ENCODE data around the gene NMNAT2. TPM values are rescaled to one million over a fixed set of nuclear protein-coding genes. Genes with fewer than 3 reads are reported as not detected.

NMNAT2 gene
- total and polyA plus RNA-seq, 2 donors, result 0.23 to 0.28 TPM

GRCh38 chr1:183212870-183213269, 205.3 kb downstream of the NMNAT2 start:
- Histone ChIP-seq H3K27ac (ENCODE audit: low read depth in 1 of 2, low read length in 1 of 2) (no peak overlapping the region), H3K36me3 (ENCODE audit: control insufficient read depth in 2 of 2, insufficient read depth in 2 of 2, low read length in 1 of 2) (no peaks in the 10 kb centered on the region), H3K4me1 (ENCODE audit: control insufficient read depth in 2 of 2, insufficient read depth in 2 of 2, low read length in 2 of 2) (peaks cover 2 to 3% of the 10 kb centered on the region in 2 donors), H3K4me3 (ENCODE audit: low read length in 2 of 2) (no peak overlapping the region), H3K27me3 (ENCODE audit: control insufficient read depth in 2 of 2, insufficient read depth in 1 of 2, low read length in 1 of 2) (no peaks in the 10 kb centered on the region), H3K9me3 (ENCODE audit: control insufficient read depth in 2 of 2, insufficient read depth in 1 of 2, low read length in 1 of 2) (no peaks in the 10 kb centered on the region)
- DNase-seq (ENCODE audit: low read depth in 6 of 9, low spot score in 9 of 9), result no peak
- WGBS, result 95% methylated on average over 1 of the region's 1 CpG

- no peak overlapping the region for H3K27ac ChIP-seq (ENCODE audit: low read depth in 1 of 2, low read length in 1 of 2)
- no peaks in the 10 kb centered on the region for H3K36me3 ChIP-seq (ENCODE audit: control insufficient read depth in 2 of 2, insufficient read depth in 2 of 2, low read length in 1 of 2)
- H3K4me3 ChIP-seq (ENCODE audit: low read length in 2 of 2), result no peak overlapping the region
- H3K9me3 ChIP-seq (ENCODE audit: control insufficient read depth in 2 of 2, insufficient read depth in 1 of 2, low read length in 1 of 2), result no peaks in the 10 kb centered on the region
- DNase-seq (ENCODE audit: low read depth in 6 of 9, low spot score in 9 of 9), result no peak
- H3K27me3 ChIP-seq (ENCODE audit: control insufficient read depth in 2 of 2, insufficient read depth in 1 of 2, low read length in 1 of 2), result no peaks in the 10 kb centered on the region
- peaks cover 0 to 3% of the 10 kb centered on the region in 2 donors for H3K4me1 ChIP-seq (ENCODE audit: control insufficient read depth in 2 of 2, insufficient read depth in 2 of 2, low read length in 2 of 2)
These were observed 207.5 kb downstream of the NMNAT2 start for GRCh38 chr1:183210681-183211080.

GRCh38 chr1:183209533-183210158, 208.5 kb downstream of the NMNAT2 start:
- Histone ChIP-seq H3K27me3 (ENCODE audit: control insufficient read depth in 2 of 2, insufficient read depth in 1 of 2, low read length in 1 of 2) (no peaks in the 10 kb centered on the region), H3K4me3 (ENCODE audit: low read length in 2 of 2) (no peak overlapping the region), H3K9me3 (ENCODE audit: control insufficient read depth in 2 of 2, insufficient read depth in 1 of 2, low read length in 1 of 2) (no peaks in the 10 kb centered on the region), H3K4me1 (ENCODE audit: control insufficient read depth in 2 of 2, insufficient read depth in 2 of 2, low read length in 2 of 2) (peaks cover 0 to 3% of the 10 kb centered on the region in 2 donors), H3K27ac (ENCODE audit: low read depth in 1 of 2, low read length in 1 of 2) (no peak overlapping the region), H3K36me3 (ENCODE audit: control insufficient read depth in 2 of 2, insufficient read depth in 2 of 2, low read length in 1 of 2) (no peaks in the 10 kb centered on the region)
- no peak for DNase-seq (ENCODE audit: low read depth in 6 of 9, low spot score in 9 of 9)

- Histone ChIP-seq H3K4me1 (ENCODE audit: control insufficient read depth in 2 of 2, insufficient read depth in 2 of 2, low read length in 2 of 2) (peaks cover 0 to 3% of the 10 kb centered on the region in 2 donors), H3K4me3 (ENCODE audit: low read length in 2 of 2) (no peak overlapping the region), H3K9me3 (ENCODE audit: control insufficient read depth in 2 of 2, insufficient read depth in 1 of 2, low read length in 1 of 2) (no peaks in the 10 kb centered on the region), H3K27ac (ENCODE audit: low read depth in 1 of 2, low read length in 1 of 2) (no peak overlapping the region), H3K36me3 (ENCODE audit: control insufficient read depth in 2 of 2, insufficient read depth in 2 of 2, low read length in 1 of 2) (no peaks in the 10 kb centered on the region), H3K27me3 (ENCODE audit: control insufficient read depth in 2 of 2, insufficient read depth in 1 of 2, low read length in 1 of 2) (no peaks in the 10 kb centered on the region)
- WGBS, result 98% methylated on average over 6 of the region's 6 CpGs
- DNase-seq (ENCODE audit: low read depth in 6 of 9, low spot score in 9 of 9), result no peak
These were observed 211.6 kb downstream of the NMNAT2 start for GRCh38 chr1:183206538-183207122.

GRCh38 chr1:183205196-183205781, 212.9 kb downstream of the NMNAT2 start:
- Histone ChIP-seq H3K9me3 (ENCODE audit: control insufficient read depth in 2 of 2, insufficient read depth in 1 of 2, low read length in 1 of 2) (no peaks in the 10 kb centered on the region), H3K4me1 (ENCODE audit: control insufficient read depth in 2 of 2, insufficient read depth in 2 of 2, low read length in 2 of 2) (peaks cover 0 to 3% of the 10 kb centered on the region in 2 donors), H3K27ac (ENCODE audit: low read depth in 1 of 2, low read length in 1 of 2) (no peak overlapping the region), H3K4me3 (ENCODE audit: low read length in 2 of 2) (no peak overlapping the region), H3K27me3 (ENCODE audit: control insufficient read depth in 2 of 2, insufficient read depth in 1 of 2, low read length in 1 of 2) (no peaks in the 10 kb centered on the region), H3K36me3 (ENCODE audit: control insufficient read depth in 2 of 2, insufficient read depth in 2 of 2, low read length in 1 of 2) (no peaks in the 10 kb centered on the region)
- no peak for DNase-seq (ENCODE audit: low read depth in 6 of 9, low spot score in 9 of 9)
- 95% methylated on average over 3 of the region's 3 CpGs for WGBS

- H3K4me1 ChIP-seq (ENCODE audit: control insufficient read depth in 2 of 2, insufficient read depth in 2 of 2, low read length in 2 of 2), result peaks cover 0 to 3% of the 10 kb centered on the region in 2 donors
- no peak overlapping the region for H3K4me3 ChIP-seq (ENCODE audit: low read length in 2 of 2)
- no peaks in the 10 kb centered on the region for H3K9me3 ChIP-seq (ENCODE audit: control insufficient read depth in 2 of 2, insufficient read depth in 1 of 2, low read length in 1 of 2)
- no peaks in the 10 kb centered on the region for H3K36me3 ChIP-seq (ENCODE audit: control insufficient read depth in 2 of 2, insufficient read depth in 2 of 2, low read length in 1 of 2)
- peak in 1 of 9 donors; percentile 31 for DNase-seq (ENCODE audit: low read depth in 6 of 9, low spot score in 9 of 9)
- WGBS, result 68% methylated on average over 3 of the region's 3 CpGs
- no peaks in the 10 kb centered on the region for H3K27me3 ChIP-seq (ENCODE audit: control insufficient read depth in 2 of 2, insufficient read depth in 1 of 2, low read length in 1 of 2)
- no peak overlapping the region for H3K27ac ChIP-seq (ENCODE audit: low read depth in 1 of 2, low read length in 1 of 2)
These were observed 215.1 kb downstream of the NMNAT2 start for GRCh38 chr1:183203094-183203493.

- Histone ChIP-seq H3K4me1 (ENCODE audit: control insufficient read depth in 2 of 2, insufficient read depth in 2 of 2, low read length in 2 of 2) (peaks cover under 1 to 3% of the 10 kb centered on the region in 2 donors), H3K9me3 (ENCODE audit: control insufficient read depth in 2 of 2, insufficient read depth in 1 of 2, low read length in 1 of 2) (no peaks in the 10 kb centered on the region), H3K27me3 (ENCODE audit: control insufficient read depth in 2 of 2, insufficient read depth in 1 of 2, low read length in 1 of 2) (no peaks in the 10 kb centered on the region), H3K36me3 (ENCODE audit: control insufficient read depth in 2 of 2, insufficient read depth in 2 of 2, low read length in 1 of 2) (no peaks in the 10 kb centered on the region), H3K27ac (ENCODE audit: low read depth in 1 of 2, low read length in 1 of 2) (peak overlapping the region; percentile 28 to 46), H3K4me3 (ENCODE audit: low read length in 2 of 2) (no peak overlapping the region)
- no peak for DNase-seq (ENCODE audit: low read depth in 6 of 9, low spot score in 9 of 9)
- WGBS, result 89% methylated on average over 9 of the region's 9 CpGs
These were observed 217.7 kb downstream of the NMNAT2 start for GRCh38 chr1:183200451-183200850.

- Histone ChIP-seq H3K4me1 (ENCODE audit: control insufficient read depth in 2 of 2, insufficient read depth in 2 of 2, low read length in 2 of 2) (peaks cover 6 to 14% of the 10 kb centered on the region in 2 donors), H3K9me3 (ENCODE audit: control insufficient read depth in 2 of 2, insufficient read depth in 1 of 2, low read length in 1 of 2) (no peaks in the 10 kb centered on the region), H3K36me3 (ENCODE audit: control insufficient read depth in 2 of 2, insufficient read depth in 2 of 2, low read length in 1 of 2) (no peaks in the 10 kb centered on the region), H3K4me3 (ENCODE audit: low read length in 2 of 2) (no peak overlapping the region), H3K27me3 (ENCODE audit: control insufficient read depth in 2 of 2, insufficient read depth in 1 of 2, low read length in 1 of 2) (no peaks in the 10 kb centered on the region), H3K27ac (ENCODE audit: low read depth in 1 of 2, low read length in 1 of 2) (no peak overlapping the region)
- WGBS, result 96% methylated on average over 3 of the region's 3 CpGs
- no peak for DNase-seq (ENCODE audit: low read depth in 6 of 9, low spot score in 9 of 9)
These were observed 218.9 kb downstream of the NMNAT2 start for GRCh38 chr1:183199304-183199703.

GRCh38 chr1:183198463-183198862, 219.7 kb downstream of the NMNAT2 start:
- Histone ChIP-seq H3K27ac (ENCODE audit: low read depth in 1 of 2, low read length in 1 of 2) (peak overlapping the region; percentile 58 to 63), H3K4me3 (ENCODE audit: low read length in 2 of 2) (no peak overlapping the region), H3K4me1 (ENCODE audit: control insufficient read depth in 2 of 2, insufficient read depth in 2 of 2, low read length in 2 of 2) (peaks cover 6 to 19% of the 10 kb centered on the region in 2 donors), H3K36me3 (ENCODE audit: control insufficient read depth in 2 of 2, insufficient read depth in 2 of 2, low read length in 1 of 2) (no peaks in the 10 kb centered on the region), H3K27me3 (ENCODE audit: control insufficient read depth in 2 of 2, insufficient read depth in 1 of 2, low read length in 1 of 2) (no peaks in the 10 kb centered on the region), H3K9me3 (ENCODE audit: control insufficient read depth in 2 of 2, insufficient read depth in 1 of 2, low read length in 1 of 2) (no peaks in the 10 kb centered on the region)
- no peak for DNase-seq (ENCODE audit: low read depth in 6 of 9, low spot score in 9 of 9)
- WGBS, result 86% methylated on average over 9 of the region's 9 CpGs

Measured in thymus (tissue), 11 donors.